Gastroesophageal sphincter (tissue), 4 donors: ENCODE results near the gene MICALL1. TPM values are rescaled to one million over a fixed set of nuclear protein-coding genes. Genes with fewer than 3 reads are reported as not detected.

Source experiments
- ATAC-seq: fragments of 150-250 bp; one replicate; pipeline ENCODE4 v1.9.1; 2016; ENCODE audit warnings: mild to moderate bottlenecking, moderate library complexity
- H3K27ac ChIP-seq, 4 donors: fragments of 200-600 bp; sonication (generic) in 3 of 4; 1 replicate in 3 of 4; 2 replicates in 1 of 4; pipeline ENCODE4 v1.5.1; 2016 to 2019
- H3K27me3 ChIP-seq: fragments of 200-600 bp; sonication (generic); one replicate; pipeline ENCODE4 v1.5.1; 2019
- H3K36me3 ChIP-seq, 2 donors: fragments of 200-600 bp; sonication (generic); one replicate each; pipeline ENCODE4 v1.5.1; 2019; ENCODE audit warnings: control low read depth in 1 of 2
- H3K4me1 ChIP-seq, 3 donors: fragments of 200-600 bp; sonication (generic); 1 replicate in 2 of 3; 2 replicates in 1 of 3; pipeline ENCODE4 v1.5.1; 2016 to 2019; ENCODE audit warnings: control low read depth in 2 of 3
- H3K4me3 ChIP-seq, 2 donors: fragments of 200-600 bp; sonication (generic); one replicate each; pipeline ENCODE4 v1.5.1; 2019; ENCODE audit warnings: mild to moderate bottlenecking in 1 of 2, moderate library complexity in 1 of 2
- H3K9me3 ChIP-seq, 3 donors: fragments of 200-600 bp; sonication (generic); one replicate each; pipeline ENCODE4 v1.5.1; 2017 to 2019; ENCODE audit warnings: control low read depth in 2 of 3
- CTCF ChIP-seq, 4 experiments: fragments of 200-600 bp in 2 of 4; fragments of 450-650 bp in 2 of 4; sonication (generic) in 1 of 4; IDR thresholded peaks; one replicate each; pipeline ENCODE4 v1.5.1; 2017 to 2019; ENCODE audit warnings: antibody characterized with exemption in 4 of 4, mild to moderate bottlenecking in 2 of 4, moderate library complexity in 2 of 4
- EP300 ChIP-seq: sonication (generic); formaldehyde crosslinking; IDR thresholded peaks from one replicate; pipeline ENCODE4 v1.6.1; 2017; ENCODE audit warnings: antibody characterized with exemption, mild to moderate bottlenecking
- POLR2A ChIP-seq, 2 donors: fragments of 450-650 bp; IDR thresholded peaks; one replicate each; pipeline ENCODE4 v1.6.1; 2017; ENCODE audit warnings: antibody characterized with exemption in 2 of 2, mild to moderate bottlenecking in 2 of 2, moderate library complexity in 1 of 2
- POLR2AphosphoS5 ChIP-seq: sonication (generic); formaldehyde crosslinking; IDR thresholded peaks from one replicate; pipeline ENCODE4 v1.6.1; 2017; ENCODE audit warnings: antibody characterized with exemption
- WGBS, 2 donors: methylation state at CpG; one replicate each; pipeline ENCODE4 v1.1.5; 2018; ENCODE audit warnings: low coverage in 1 of 2; 5-methylcytosine and 5-hydroxymethylcytosine counted together
- total RNA-seq, 4 donors: library from RNA; depleted of rRNA; stranded (reverse); fragments of >200 nt; gene quantifications; one replicate each; pipeline ENCODE4 v1.1.0, GENCODE V29; 2016

The MICALL1 gene
- total RNA-seq, 4 donors from 2014 or later = 46.9 to 132 (median 48.1) TPM

GRCh38 chr22:37891926-37892325 is 14.2 kb upstream of the MICALL1 start:
- no peak for ATAC-seq
- no peak overlapping the region for H3K4me3 ChIP-seq
- H3K27ac ChIP-seq = peak overlapping the region in 3 of 4 donors; percentile 73 to 76 (median 75)
- H3K27me3 ChIP-seq = no peaks in the 10 kb centered on the region
- H3K36me3 ChIP-seq = peaks cover 0 to 42% of the 10 kb centered on the region in 2 donors
- no peaks in the 10 kb centered on the region for H3K9me3 ChIP-seq
- TF ChIP-seq EP300 = no peak
- WGBS, 2 donors = 80 to 84% methylated on average over 3 of the region's 3 CpGs
- H3K4me1 ChIP-seq = peaks cover 0 to 85% (median 27%) of the 10 kb centered on the region in 3 donors

- TF ChIP-seq CTCF (IDR thresholded peaks at IDR 0.05) = no peak
- TF ChIP-seq EP300 = no peak
- TF ChIP-seq POLR2AphosphoS5 = no peak
- TF ChIP-seq POLR2A (IDR thresholded peaks at IDR 0.05) = no peak
- peak; percentile 54 for ATAC-seq
- Histone ChIP-seq H3K36me3 (peaks cover 0 to 34% of the 10 kb centered on the region in 2 donors), H3K4me3 (no peak overlapping the region), H3K27me3 (no peaks in the 10 kb centered on the region), H3K9me3 (no peaks in the 10 kb centered on the region), H3K27ac (peak overlapping the region in 3 of 4 donors; percentile 73 to 76 (median 75)), H3K4me1 (peaks cover 0 to 85% (median 21%) of the 10 kb centered on the region in 3 donors)
- WGBS, 2 donors = 39% methylated on average over 5 of the region's 7 CpGs; no CpG with 5 or more reads in 1 of the 2 donors
Observed at GRCh38 chr22:37892566-37893335, 13.3 kb upstream of the MICALL1 start.

GRCh38 chr22:37893583-37893983 is 12.5 kb upstream of the MICALL1 start:
- WGBS, 2 donors = 40 to 55% methylated on average over 1 to 5 of the region's 5 CpGs
- ATAC-seq = no peak
- Histone ChIP-seq H3K36me3 (peaks cover 0 to 25% of the 10 kb centered on the region in 2 donors), H3K27me3 (no peaks in the 10 kb centered on the region), H3K27ac (peak overlapping the region; percentile 15 to 76 (median 74)), H3K4me1 (peaks cover 0 to 83% (median 21%) of the 10 kb centered on the region in 3 donors), H3K9me3 (no peaks in the 10 kb centered on the region), H3K4me3 (no peak overlapping the region)
- no peak for TF ChIP-seq CTCF (IDR thresholded peaks at IDR 0.05)
- TF ChIP-seq POLR2A (IDR thresholded peaks at IDR 0.05) = no peak
- no peak for TF ChIP-seq EP300
- no peak for TF ChIP-seq POLR2AphosphoS5

GRCh38 chr22:37894939-37895670 is 11.0 kb upstream of the MICALL1 start:
- Histone ChIP-seq H3K4me3 (no peak overlapping the region), H3K27me3 (no peaks in the 10 kb centered on the region), H3K27ac (peak overlapping the region in 3 of 4 donors; percentile 69 to 76 (median 75)), H3K36me3 (peaks cover 0 to 10% of the 10 kb centered on the region in 2 donors), H3K4me1 (peaks cover 0 to 82% (median 21%) of the 10 kb centered on the region in 3 donors), H3K9me3 (no peaks in the 10 kb centered on the region)
- 50% methylated on average over 6 of the region's 8 CpGs; no CpG with 5 or more reads in 1 of the 2 donors for WGBS, 2 donors
- no peak for TF ChIP-seq POLR2A (IDR thresholded peaks at IDR 0.05)
- no peak for ATAC-seq

GRCh38 chr22:37896181-37896592 is 9.9 kb upstream of the MICALL1 start:
- Histone ChIP-seq H3K27ac (peak overlapping the region in 3 of 4 donors; percentile 74 to 76 (median 75)), H3K4me1 (peaks cover 0 to 75% (median 21%) of the 10 kb centered on the region in 3 donors), H3K9me3 (no peaks in the 10 kb centered on the region), H3K36me3 (no peaks in the 10 kb centered on the region), H3K4me3 (no peak overlapping the region), H3K27me3 (no peaks in the 10 kb centered on the region)
- TF ChIP-seq CTCF (IDR thresholded peaks at IDR 0.05) = no peak
- peak; percentile 4 for TF ChIP-seq POLR2AphosphoS5
- ATAC-seq = no peak
- WGBS, 2 donors = 44 to 51% methylated on average over 4 of the region's 5 CpGs
